HG02798 (cell line): ENCODE measurements around the gene ABHD17A.

Experiments used
- ATAC-seq: cut with Tn5 transposase; IDR thresholded peaks from one replicate; pipeline ENCODE4 v1.9.1; 2021; ENCODE audit warnings: mild to moderate bottlenecking; ENCODE audit not compliant: unreplicated experiment, poor library complexity

ABHD17A gene

DNA sequence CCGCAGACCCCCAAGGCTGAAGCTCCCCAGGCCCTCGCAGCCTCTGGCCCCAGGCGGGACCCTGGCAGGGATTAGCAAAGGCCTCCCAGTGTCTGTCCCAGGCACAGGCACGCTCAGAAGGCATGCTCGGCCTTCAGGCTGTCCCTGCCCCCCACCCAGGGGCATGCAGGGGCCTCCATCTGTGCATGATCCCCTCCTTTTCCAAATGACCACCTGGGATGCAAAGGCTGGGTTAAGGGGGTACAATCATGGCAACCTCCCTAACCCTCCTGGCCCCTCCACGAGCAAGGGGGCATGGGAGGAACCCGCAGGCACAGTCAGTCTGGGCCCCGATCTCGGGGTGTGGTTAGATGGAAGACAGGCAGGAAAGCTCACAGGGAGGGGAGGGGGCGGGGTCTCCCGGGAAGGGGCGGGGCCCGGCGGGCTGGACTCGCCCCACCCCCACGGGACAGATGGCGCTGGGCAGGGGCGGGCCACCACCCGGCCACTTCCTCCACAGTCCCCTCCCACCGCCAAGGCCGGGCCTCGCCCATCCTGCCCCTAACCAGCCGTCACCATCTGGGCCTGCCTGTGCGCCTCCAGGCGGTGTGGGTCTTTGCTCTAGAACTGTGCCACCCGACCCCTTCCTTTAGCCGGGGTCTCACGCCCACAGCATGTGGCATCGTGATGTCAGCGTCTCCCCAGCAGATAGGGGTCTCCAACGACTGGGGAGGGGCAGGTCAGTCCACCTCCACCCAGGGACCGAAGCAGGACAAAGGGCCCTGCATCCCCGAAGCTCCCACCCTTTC, 30.1 kb downstream of the ABHD17A start:
- peak; percentile 63 for ATAC-seq

GRCh38 chr19:1854542-1855039, 30.7 kb downstream of the ABHD17A start:
- no peak for ATAC-seq

GRCh38 chr19:1854039-1854541, 31.2 kb downstream of the ABHD17A start:
- no peak for ATAC-seq

DNA sequence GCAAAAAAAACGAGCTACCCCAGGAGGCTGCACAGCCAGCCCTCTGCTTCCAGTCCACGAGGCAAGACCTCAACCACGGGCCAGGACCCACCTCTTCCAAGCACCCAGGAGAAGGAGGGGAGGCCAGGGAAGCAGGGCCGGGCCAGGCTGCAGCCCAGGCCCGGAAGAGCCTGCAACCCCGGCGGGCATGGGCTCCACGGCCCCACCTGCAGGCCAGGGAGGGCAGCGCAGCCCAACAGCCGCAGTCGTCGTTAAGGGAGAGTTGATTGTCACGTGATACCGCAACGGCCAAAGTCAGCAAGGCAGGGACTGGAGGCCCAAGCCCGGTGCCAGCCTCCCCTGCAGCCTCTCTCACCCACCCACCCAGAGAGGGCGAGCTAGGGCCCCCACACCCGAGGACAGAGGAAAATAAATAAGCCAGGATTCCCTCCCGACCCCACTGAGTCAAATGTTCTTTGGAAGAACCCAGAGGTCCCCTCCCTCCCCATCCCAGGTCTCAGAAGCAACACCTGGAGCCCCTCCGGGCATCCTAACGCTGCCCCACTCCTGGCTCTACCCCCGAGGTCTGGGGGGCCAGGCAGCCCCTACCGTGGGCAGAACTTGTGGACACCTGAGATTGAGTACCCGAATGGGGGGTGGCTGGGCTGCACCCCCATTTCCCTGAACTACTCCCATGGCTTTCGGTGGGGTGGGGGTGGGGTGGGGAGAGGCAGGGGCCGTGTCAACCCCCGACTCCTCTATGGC, 31.8 kb downstream of the ABHD17A start:
- ATAC-seq = no peak

- ATAC-seq = no peak
Measured at GRCh38 chr19:1852581-1853128, 32.6 kb downstream of the ABHD17A start.

DNA sequence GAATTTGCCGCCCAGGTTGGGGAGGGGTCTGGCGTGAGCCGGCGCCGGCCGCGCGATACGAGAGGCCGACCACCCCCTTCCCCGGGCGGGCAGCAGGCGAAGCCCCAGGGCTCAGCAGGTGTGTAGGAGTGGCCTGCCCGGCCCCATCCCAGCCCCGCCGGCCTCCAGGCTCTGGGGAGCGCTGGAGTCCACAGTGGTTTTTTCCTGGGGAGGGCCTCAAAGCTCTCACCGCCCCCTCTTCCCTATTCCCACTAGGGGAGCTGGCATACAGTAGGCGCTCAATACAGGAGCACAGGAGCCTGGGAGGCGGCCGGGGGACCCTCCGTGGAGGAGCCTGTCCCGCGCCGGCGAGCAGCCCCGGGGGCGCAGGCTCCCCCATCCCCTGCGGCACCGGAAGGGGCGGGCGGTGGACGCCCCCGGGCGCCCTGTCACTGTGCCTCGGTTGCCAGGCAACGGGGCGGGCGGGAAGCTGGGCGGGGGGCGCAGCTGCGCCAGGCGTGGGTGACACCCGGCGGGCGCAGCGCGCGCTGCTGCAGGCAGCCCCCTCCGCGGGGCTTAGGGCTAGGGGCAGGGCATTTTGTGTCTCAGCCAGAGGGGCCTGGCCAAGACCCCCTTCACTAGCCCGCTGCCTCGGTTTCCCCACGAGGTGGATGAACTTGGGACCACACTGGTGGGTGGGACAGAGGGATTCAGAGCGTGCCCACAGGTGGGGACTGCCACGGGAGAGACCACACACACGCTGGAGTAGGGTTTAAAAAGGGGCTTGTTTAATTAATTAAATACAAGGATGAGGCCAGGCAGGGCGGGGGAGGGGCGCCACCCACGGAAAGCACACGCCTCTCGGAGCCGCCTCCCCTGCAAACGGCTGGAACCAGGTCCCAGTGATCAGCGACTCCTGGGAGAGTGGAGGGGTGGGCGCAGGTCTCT, 33.4 kb downstream of the ABHD17A start:
- ATAC-seq = no peak

- ATAC-seq = no peak
Measured at GRCh38 chr19:1850809-1851653, 34.3 kb downstream of the ABHD17A start.

- no peak for ATAC-seq
Measured at GRCh38 chr19:1849886-1850398, 35.4 kb downstream of the ABHD17A start.

GRCh38 chr19:1849132-1849474, 36.2 kb downstream of the ABHD17A start:
- ATAC-seq = no peak

- peak; percentile 83 for ATAC-seq
Measured at GRCh38 chr19:1848399-1849131, 36.7 kb downstream of the ABHD17A start, which contains the start of gene REXO1. TSS of gene REXO1 (minus strand) at chr19:1848483. CDS start at chr19:1848358, 125 bp downstream.

- ATAC-seq = no peak
Measured at GRCh38 chr19:1847684-1848398, 37.5 kb downstream of the ABHD17A start.

GRCh38 chr19:1847348-1847683, 38.0 kb downstream of the ABHD17A start:
- no peak for ATAC-seq

GRCh38 chr19:1846517-1847204, 38.6 kb downstream of the ABHD17A start:
- ATAC-seq = no peak

- ATAC-seq = no peak
Measured at GRCh38 chr19:1845642-1846041, 39.7 kb downstream of the ABHD17A start.

DNA sequence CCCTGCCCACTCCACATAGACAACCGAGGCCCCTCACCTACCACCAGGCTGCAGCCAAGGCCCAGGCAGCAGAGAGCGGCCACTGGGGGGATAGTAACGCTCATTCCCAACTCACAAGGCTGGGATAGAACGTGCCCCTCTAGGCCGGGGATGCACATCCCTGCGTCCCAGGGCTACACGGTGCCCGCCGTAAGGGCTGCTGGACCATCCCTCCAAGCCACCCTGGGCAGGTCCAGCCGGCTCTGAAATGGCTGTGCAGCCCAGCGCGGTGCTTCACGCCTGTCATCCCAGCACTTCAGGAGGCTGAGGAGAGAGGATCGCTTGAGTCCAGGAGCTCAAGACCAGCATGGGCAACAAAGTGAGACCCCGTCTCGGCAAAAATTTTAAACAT, 40.2 kb downstream of the ABHD17A start:
- no peak for ATAC-seq

- no peak for ATAC-seq
Measured at GRCh38 chr19:1844513-1845124, 40.7 kb downstream of the ABHD17A start.
